GM12864 (cell line): Measurements from ENCODE around the gene PLCL1.

ENCODE experiments used
- DNase-seq: peaks from one replicate; pipeline ENCODE4 v3.0.0-alpha.2; 2011; ENCODE audit warnings: low read depth
- H3K4me3 ChIP-seq: 2 replicates; pipeline ENCODE4 v1.5.1; 2011; ENCODE audit warnings: mild to moderate bottlenecking, low read depth, low read length, control low read depth
- CTCF ChIP-seq: IDR thresholded peaks from 2 replicates; pipeline ENCODE4 v1.5.1; 2011; ENCODE audit warnings: low read depth, mild to moderate bottlenecking, moderate library complexity, low read length, control low read depth, inconsistent platforms; ENCODE audit errors: missing control alignments

The PLCL1 gene

GRCh38 chr2:198036029-198036879, 231.9 kb downstream of the PLCL1 start:
- no peak for DNase-seq
- TF ChIP-seq CTCF = no peak
- H3K4me3 ChIP-seq = no peak overlapping the region

- no peak for DNase-seq
- TF ChIP-seq CTCF = no peak
- H3K4me3 ChIP-seq = no peak overlapping the region
These were observed 236.4 kb downstream of the PLCL1 start for GRCh38 chr2:198040835-198041234.

- DNase-seq = no peak
- no peak overlapping the region for H3K4me3 ChIP-seq
- TF ChIP-seq CTCF = no peak
These were observed 237.8 kb downstream of the PLCL1 start for GRCh38 chr2:198042189-198042588.

- no peak for DNase-seq
- H3K4me3 ChIP-seq = no peak overlapping the region
- TF ChIP-seq CTCF = no peak
These were observed 240.4 kb downstream of the PLCL1 start for GRCh38 chr2:198044777-198045176.

- DNase-seq = no peak
- H3K4me3 ChIP-seq = no peak overlapping the region
- no peak for TF ChIP-seq CTCF
These were observed 240.8 kb downstream of the PLCL1 start for GRCh38 chr2:198045227-198045626.

GRCh38 chr2:198052741-198053140, 248.3 kb downstream of the PLCL1 start:
- no peak for DNase-seq
- TF ChIP-seq CTCF = no peak
- H3K4me3 ChIP-seq = no peak overlapping the region

- DNase-seq = no peak
- no peak for TF ChIP-seq CTCF
- H3K4me3 ChIP-seq = no peak overlapping the region
These were observed 248.8 kb downstream of the PLCL1 start for GRCh38 chr2:198053148-198053547.
